ENCODE measurements around the gene SGPL1.

Gene SGPL1

GRCh38 chr10:70785190-70785589 lies 30.6 kb upstream of the SGPL1 start, which contains the start of gene TBATA:
Gene TBATA, minus strand, starts transcription at chr10:70785377. Its CDS starts 1,998 bp downstream, at chr10:70783379.
- TF ChIP-seq USF1 (IDR thresholded peaks at IDR 0.05) (no peak), NFIC (IDR thresholded peaks at IDR 0.05) (no peak), EP300 (IDR thresholded peaks at IDR 0.05; ENCODE audit: borderline replicate concordance) (no peak), CEBPB (IDR thresholded peaks at IDR 0.05) (no peak), FOXM1 (IDR thresholded peaks at IDR 0.05; ENCODE audit: borderline replicate concordance, low read depth) (no peak), CREB1 (IDR thresholded peaks at IDR 0.05; ENCODE audit: low read depth) (no peak), REST (IDR thresholded peaks at IDR 0.05; ENCODE audit: low read depth) (no peak), EGR1 (IDR thresholded peaks at IDR 0.05) (no peak), YY1 (IDR thresholded peaks at IDR 0.05; ENCODE audit: low read depth) (no peak), TCF12 (IDR thresholded peaks at IDR 0.05; ENCODE audit: low read depth) (no peak), MAX (IDR thresholded peaks at IDR 0.05) (no peak), TEAD4 (IDR thresholded peaks at IDR 0.05) (no peak), ZBTB7A (IDR thresholded peaks at IDR 0.05; ENCODE audit: low read depth) (no peak), TAF1 (IDR thresholded peaks at IDR 0.05; ENCODE audit: low read depth) (no peak), RAD21 (IDR thresholded peaks at IDR 0.05; ENCODE audit: low read depth) (no peak)

- no peak for TF ChIP-seq RAD21 (IDR thresholded peaks at IDR 0.05; ENCODE audit: low read depth)
- no peak for TF ChIP-seq TCF12 (IDR thresholded peaks at IDR 0.05; ENCODE audit: low read depth)
- TF ChIP-seq ZBTB7A (IDR thresholded peaks at IDR 0.05; ENCODE audit: low read depth) = no peak
- TF ChIP-seq CEBPB (IDR thresholded peaks at IDR 0.05) = no peak
- no peak for TF ChIP-seq REST (IDR thresholded peaks at IDR 0.05; ENCODE audit: low read depth)
- no peak for TF ChIP-seq NFIC (IDR thresholded peaks at IDR 0.05)
- no peak for TF ChIP-seq EP300 (IDR thresholded peaks at IDR 0.05; ENCODE audit: borderline replicate concordance)
- no peak for TF ChIP-seq FOXM1 (IDR thresholded peaks at IDR 0.05; ENCODE audit: borderline replicate concordance, low read depth)
- no peak for TF ChIP-seq USF1 (IDR thresholded peaks at IDR 0.05)
- no peak for TF ChIP-seq CREB1 (IDR thresholded peaks at IDR 0.05; ENCODE audit: low read depth)
- TF ChIP-seq EGR1 (IDR thresholded peaks at IDR 0.05) = no peak
- TF ChIP-seq TEAD4 (IDR thresholded peaks at IDR 0.05) = no peak
- TF ChIP-seq YY1 (IDR thresholded peaks at IDR 0.05; ENCODE audit: low read depth) = no peak
Observed at GRCh38 chr10:70786799-70787415, 28.8 kb upstream of the SGPL1 start.

- TF ChIP-seq USF1 (IDR thresholded peaks at IDR 0.05) (no peak), RAD21 (IDR thresholded peaks at IDR 0.05; ENCODE audit: low read depth) (no peak), CEBPB (IDR thresholded peaks at IDR 0.05) (peak; percentile 31; the same call in 1 of the 2 replicates), CREB1 (IDR thresholded peaks at IDR 0.05; ENCODE audit: low read depth) (no peak), YY1 (IDR thresholded peaks at IDR 0.05; ENCODE audit: low read depth) (no peak), ZBTB7A (IDR thresholded peaks at IDR 0.05; ENCODE audit: low read depth) (no peak), EGR1 (IDR thresholded peaks at IDR 0.05) (no peak)
Observed at GRCh38 chr10:70791386-70792039, 24.2 kb upstream of the SGPL1 start.

DNA sequence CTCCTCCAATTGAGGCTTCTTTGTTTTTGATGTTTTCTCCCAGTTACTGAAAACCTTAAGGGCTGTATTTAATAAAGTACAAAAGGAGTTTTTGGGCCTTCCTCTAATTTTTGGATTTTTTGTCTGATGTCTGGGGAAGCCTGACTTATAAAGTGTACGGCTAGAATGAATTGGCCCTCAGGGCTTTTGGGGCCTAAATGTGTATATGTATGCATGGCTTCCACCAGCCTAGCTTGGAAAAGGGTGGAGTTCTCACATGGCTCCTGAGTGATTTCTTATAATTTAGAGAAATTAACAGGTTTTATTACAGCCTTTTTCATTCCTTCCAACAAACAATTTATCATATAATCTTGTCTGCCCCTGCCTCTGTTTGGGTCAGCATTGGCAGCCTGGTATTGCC lies 20.1 kb upstream of the SGPL1 start:
- no peak for TF ChIP-seq YY1 (IDR thresholded peaks at IDR 0.05; ENCODE audit: low read depth)
- TF ChIP-seq ZBTB7A (IDR thresholded peaks at IDR 0.05; ENCODE audit: low read depth) = no peak
- TF ChIP-seq NFIC (IDR thresholded peaks at IDR 0.05) = no peak
- no peak for TF ChIP-seq CEBPB (IDR thresholded peaks at IDR 0.05)
- TF ChIP-seq CREB1 (IDR thresholded peaks at IDR 0.05; ENCODE audit: low read depth) = no peak
- TF ChIP-seq EGR1 (IDR thresholded peaks at IDR 0.05) = no peak
- no peak for TF ChIP-seq USF1 (IDR thresholded peaks at IDR 0.05)
- no peak for TF ChIP-seq TEAD4 (IDR thresholded peaks at IDR 0.05)
- no peak for TF ChIP-seq EP300 (IDR thresholded peaks at IDR 0.05; ENCODE audit: borderline replicate concordance)
- no peak for TF ChIP-seq TCF12 (IDR thresholded peaks at IDR 0.05; ENCODE audit: low read depth)
- no peak for TF ChIP-seq FOXM1 (IDR thresholded peaks at IDR 0.05; ENCODE audit: borderline replicate concordance, low read depth)
- TF ChIP-seq MAX (IDR thresholded peaks at IDR 0.05) = no peak
- TF ChIP-seq RAD21 (IDR thresholded peaks at IDR 0.05; ENCODE audit: low read depth) = no peak
- TF ChIP-seq REST (IDR thresholded peaks at IDR 0.05; ENCODE audit: low read depth) = no peak
- no peak for TF ChIP-seq TAF1 (IDR thresholded peaks at IDR 0.05; ENCODE audit: low read depth)

All from Ishikawa (cell line).